ENCODE results near the gene KBTBD3.

GRCh38 chr11:106101370-106101769 is 24.2 kb upstream of the KBTBD3 start:
- TF ChIP-seq CTCF (IDR thresholded peaks at IDR 0.05; ENCODE audit: low read length) (no peak), EZH2 (IDR thresholded peaks at IDR 0.05; ENCODE audit: borderline replicate concordance, low read length) (no peak)

Data from OCI-LY1 (cell line).